Cortex of kidney (tissue), 1 donor: Measurements from ENCODE around the gene BMX.

Experiments used
- DNase-seq: peaks from one replicate; lab custom pipeline; 2025; lab: John Stamatoyannopoulos, UW

The BMX gene

GRCh38 chrX:15570145-15570544 lies 69.5 kb downstream of the BMX start:
- DNase-seq, result no peak

GRCh38 chrX:15574017-15574416 lies 73.4 kb downstream of the BMX start:
- DNase-seq, result no peak

- no peak for DNase-seq
Measured at GRCh38 chrX:15576019-15576418, 75.4 kb downstream of the BMX start.

GRCh38 chrX:15579778-15580747 lies 79.5 kb downstream of the BMX start:
- no peak for DNase-seq

- no peak for DNase-seq
Measured at GRCh38 chrX:15594371-15594770, 93.8 kb downstream of the BMX start.

- DNase-seq, result no peak
Measured at GRCh38 chrX:15598026-15598425, 97.4 kb downstream of the BMX start.

- DNase-seq, result no peak
Measured at GRCh38 chrX:15599461-15599860, 98.9 kb downstream of the BMX start.

- no peak for DNase-seq
Measured at GRCh38 chrX:15600049-15600448, 99.4 kb downstream of the BMX start.

- no peak for DNase-seq
Measured at GRCh38 chrX:15600745-15601144, 100.1 kb downstream of the BMX start, which contains the start of gene ACE2. ACE2 (minus strand) TSS chrX:15600960; CDS start chrX:15600911, 49 bp downstream.

- no peak for DNase-seq
Measured at GRCh38 chrX:15601932-15602331, 101.3 kb downstream of the BMX start.

- DNase-seq, result no peak
Measured at GRCh38 chrX:15602761-15603160, 102.2 kb downstream of the BMX start.

GRCh38 chrX:15605226-15605625 lies 104.6 kb downstream of the BMX start:
- no peak for DNase-seq
